Measurements from ENCODE around the gene CCKAR.
"Not testable (repeated sequence)": the region's sequence is repeated elsewhere in the genome, so short reads cannot be mapped to it uniquely, and the experiment has no call there.

The CCKAR gene, protein sequence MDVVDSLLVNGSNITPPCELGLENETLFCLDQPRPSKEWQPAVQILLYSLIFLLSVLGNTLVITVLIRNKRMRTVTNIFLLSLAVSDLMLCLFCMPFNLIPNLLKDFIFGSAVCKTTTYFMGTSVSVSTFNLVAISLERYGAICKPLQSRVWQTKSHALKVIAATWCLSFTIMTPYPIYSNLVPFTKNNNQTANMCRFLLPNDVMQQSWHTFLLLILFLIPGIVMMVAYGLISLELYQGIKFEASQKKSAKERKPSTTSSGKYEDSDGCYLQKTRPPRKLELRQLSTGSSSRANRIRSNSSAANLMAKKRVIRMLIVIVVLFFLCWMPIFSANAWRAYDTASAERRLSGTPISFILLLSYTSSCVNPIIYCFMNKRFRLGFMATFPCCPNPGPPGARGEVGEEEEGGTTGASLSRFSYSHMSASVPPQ
- total RNA-seq, result 0 reads per million in 2 donors

DNA sequence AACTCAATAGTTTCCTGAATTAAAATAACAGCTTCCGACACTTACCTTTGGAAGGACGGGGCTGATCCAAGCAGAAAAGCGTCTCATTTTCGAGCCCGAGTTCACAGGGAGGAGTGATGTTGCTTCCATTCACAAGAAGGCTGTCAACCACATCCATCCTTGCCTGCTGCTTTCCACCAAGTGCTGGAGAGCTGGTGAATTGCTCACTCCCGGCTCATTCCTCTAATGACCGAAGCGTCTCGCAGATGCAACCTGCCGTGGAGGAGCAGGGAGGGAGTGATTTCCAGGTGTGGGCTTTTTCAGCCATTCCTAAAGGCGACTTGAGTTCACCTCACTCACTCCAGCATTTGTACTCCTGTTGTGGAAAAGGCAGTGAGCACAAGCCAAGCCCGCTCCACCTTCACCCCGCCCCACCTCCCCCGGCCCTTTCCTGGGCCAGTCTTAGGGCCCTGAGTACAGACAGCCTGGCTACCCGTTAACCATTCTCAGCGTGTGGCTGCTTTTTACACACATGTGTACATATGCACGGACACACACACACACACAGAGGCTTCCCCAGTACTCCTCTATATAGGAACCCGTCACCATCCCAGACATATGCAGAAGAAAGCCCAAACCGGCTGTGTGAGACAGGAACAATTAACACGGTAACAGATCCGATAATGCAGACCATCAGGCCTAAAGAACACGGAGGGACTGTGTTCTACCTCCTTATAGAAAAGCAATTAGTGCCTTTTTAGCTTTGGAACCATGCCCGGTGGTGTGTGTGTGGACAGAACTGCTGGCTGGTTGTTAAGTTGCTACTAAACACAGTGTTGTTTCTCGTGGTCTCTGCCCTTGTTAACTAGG is at the start of gene CCKAR:
Gene CCKAR, minus strand, starts transcription at position 374 of the 849 bp plus-strand sequence. Its CDS starts 217 bp downstream, at position 157.
- no peak for DNase-seq

DNA sequence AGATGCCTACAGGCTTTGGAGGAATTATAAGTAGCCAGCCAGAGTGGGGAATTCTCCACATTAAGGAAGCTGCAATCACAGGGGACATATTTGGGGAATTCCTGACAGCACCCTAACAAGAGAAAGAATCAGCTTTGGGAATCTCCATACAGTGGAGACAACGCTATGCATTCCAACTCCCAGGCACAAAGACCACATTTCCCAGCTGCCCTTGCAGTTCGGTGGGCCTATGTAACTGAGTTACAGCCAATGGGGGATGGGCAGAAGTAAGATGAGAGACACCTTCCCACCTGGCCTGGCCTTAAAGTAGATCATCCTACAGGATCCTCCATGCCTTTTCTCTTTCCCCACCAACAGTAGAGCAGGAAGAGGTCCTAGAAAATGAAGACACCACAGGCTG is 43.4 kb upstream of the CCKAR start:
- DNase-seq, result no peak

DNA sequence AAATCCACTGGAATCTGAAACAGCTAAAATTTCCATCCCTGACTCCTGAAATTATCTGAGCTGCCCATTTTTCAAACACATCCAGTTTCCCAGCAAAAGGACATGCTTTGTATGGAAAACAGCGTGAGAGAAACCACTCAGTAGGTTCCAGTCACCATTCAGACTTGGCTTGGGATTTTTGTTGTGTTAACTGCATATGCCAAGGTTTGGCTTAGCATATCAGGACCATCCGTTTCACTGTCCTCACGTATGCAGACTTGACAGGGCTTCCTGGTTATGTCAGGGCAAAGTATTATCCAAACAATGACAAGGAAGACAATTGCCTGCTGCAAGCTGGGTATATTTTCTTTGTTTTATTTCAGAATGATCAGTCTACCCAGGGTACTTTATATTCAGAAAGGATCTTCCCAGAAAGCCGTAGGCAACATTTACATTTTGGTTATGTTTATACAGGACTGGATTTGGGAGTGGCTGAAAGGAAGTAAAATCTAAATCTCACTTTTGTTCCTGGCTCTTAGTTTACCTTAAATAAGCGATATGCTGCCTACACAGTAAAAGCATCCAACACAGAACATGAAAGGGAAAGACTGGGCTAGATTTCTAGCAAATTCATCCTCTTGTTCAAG is 41.3 kb upstream of the CCKAR start:
- no peak for DNase-seq

DNA sequence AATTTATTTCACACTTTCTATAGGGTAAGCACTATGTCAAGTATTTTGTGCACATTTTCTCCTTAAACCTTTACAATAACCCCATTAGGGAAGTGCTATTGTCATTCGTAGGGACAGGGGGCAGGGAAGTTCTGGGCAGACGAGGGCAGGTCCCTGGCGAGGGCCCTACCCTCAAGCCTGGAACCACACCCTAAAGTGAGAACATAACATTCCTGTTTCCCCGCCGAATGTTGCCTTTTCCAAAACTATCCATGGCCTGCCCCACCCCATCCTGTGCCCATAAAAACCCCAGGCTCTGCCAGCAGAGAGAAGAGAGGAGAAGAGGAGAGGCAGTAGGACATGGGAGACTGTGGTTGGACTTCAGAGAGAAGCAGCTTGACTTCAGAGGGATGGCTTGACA is 39.8 kb upstream of the CCKAR start:
- DNase-seq, result no peak

DNA sequence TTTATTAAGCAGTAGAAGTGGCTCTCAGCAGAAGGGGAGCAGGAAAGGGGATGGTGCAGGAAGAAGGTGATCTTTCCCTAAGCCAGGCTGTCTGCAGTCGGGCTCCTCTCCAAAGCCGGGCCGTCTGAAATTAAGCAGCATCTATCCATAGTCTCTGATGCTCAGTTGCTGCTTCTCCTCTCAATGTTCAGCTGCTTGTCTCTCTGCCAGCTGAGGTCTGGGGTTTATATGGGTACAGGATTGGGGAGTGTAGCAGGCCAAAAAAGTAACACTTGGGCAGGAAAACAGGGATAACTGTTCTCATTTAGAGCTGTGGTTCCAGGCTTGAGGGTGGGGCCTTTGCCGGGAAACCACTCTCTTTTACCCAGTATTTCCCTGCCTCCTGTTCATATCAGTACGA is 39.2 kb upstream of the CCKAR start:
- DNase-seq, result no peak

DNA sequence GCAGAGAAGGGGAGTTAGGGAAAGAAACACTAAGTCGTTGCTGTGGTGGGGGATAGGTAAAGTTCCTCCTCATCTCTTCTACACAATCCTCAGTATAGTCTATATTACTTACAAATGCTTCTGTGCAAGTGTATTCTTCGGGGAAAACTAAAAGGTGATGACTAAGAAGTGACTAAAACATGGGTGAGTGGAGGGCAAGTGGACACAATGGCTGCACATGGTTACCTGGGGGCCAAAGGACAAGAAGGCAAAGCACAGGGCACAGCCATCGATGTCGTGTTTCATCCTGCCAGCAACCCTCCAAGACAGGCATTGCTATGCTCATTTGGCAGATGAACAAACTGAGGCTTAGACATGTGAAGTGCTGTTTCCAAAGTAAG is 35.5 kb upstream of the CCKAR start:
- no peak for DNase-seq

DNA sequence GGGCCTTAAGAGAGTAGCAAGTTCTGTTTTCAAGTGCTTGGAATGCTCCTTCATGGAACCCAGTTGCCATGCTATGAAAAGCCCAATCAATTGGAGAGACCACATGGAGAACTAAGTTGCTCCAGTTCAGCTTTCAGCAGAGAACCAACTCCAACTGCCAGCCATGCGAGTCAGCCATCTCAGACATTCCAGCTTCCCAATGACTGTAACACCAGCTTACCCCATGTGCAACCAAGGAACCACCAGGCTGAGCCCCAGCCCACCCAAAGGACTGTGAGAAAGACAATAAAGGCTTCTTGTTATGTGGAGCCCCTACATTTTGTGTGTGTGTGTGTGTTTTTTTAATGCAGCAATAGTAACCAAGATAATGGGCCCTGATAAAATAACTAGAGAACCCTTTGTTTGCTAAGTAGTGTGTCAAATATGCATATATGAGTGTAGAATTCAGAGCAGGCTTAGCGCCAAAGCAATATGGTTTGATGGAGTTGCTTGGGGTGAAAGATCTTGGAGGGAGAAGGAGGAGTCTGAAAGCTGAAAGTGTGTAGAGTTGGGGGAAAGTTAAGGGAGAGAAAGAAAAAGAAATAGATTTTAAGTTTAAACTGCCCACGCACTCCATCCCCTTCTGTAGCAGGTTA is 35.0 kb upstream of the CCKAR start:
- no peak for DNase-seq

DNA sequence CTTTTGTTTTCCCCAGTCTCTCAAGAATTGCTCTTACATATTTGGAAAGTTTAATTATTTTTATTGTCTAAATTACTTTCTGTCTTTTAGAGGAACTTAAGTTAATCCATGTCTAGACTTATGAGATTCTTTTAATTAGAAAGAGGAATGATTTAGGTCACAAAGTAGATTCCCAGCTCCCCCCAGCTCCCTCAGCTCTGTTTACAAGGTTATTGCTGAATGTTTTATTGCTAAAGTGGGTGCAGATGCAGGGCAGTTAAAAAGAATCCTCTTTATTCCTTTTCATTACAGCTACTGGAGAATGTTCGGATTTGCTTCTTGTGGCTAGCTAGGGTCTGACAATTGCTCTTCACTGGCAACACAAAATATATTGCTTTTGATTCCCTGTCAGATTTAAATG is 33.7 kb upstream of the CCKAR start:
- DNase-seq, result no peak

DNA sequence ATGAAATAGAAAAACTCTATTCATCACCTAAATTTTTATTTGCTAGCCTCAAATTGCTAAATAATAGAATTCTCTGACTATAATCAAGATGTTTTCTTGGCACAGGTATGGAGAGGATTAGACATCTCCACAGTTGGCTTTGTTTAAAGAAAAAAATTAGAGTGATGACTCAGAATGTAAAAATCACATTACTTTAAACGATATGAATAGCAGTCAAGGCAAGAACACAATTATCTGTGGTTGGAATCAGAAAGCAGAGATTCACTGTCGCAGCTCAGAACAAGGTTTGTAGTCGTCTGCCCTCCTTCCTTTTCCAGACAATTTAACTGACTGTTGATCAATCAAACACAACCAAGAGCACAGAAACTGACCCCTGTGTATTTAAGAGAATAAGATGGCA is 32.2 kb upstream of the CCKAR start:
- no peak for DNase-seq

DNA sequence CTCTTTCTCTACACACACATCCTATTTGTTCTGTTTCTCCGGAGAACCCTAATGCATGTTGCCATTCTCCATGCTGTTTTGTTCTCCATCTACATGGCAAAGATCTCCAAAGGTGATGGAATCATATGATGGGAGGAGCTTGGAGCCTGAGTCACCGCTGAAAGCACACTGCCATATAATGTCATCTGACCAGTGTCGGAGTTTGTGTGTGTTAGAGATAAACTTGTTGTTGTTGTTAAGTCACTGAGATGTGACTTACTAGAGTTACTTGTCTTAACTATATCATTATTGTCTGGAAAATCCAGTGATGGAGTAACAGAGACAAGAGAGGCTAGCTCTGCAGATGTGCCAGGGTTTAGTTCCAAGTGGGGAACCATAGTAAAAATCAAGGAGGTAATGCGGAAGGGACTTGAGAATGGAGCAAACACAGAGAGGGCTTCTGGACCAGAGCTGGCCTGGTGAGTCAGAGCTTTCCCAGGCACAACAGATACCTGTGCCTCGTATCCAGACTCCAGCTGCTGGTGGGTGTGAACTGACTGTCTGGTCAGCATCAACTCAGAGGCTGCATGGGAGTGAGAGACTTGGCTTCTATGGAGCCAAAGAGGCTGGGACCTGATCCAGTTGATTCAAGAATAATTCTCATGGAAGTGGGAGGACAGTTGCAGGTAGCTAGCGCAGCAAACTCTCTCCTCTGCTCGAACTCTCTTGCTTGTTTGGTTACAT is 30.6 kb upstream of the CCKAR start:
- no peak for DNase-seq

DNA sequence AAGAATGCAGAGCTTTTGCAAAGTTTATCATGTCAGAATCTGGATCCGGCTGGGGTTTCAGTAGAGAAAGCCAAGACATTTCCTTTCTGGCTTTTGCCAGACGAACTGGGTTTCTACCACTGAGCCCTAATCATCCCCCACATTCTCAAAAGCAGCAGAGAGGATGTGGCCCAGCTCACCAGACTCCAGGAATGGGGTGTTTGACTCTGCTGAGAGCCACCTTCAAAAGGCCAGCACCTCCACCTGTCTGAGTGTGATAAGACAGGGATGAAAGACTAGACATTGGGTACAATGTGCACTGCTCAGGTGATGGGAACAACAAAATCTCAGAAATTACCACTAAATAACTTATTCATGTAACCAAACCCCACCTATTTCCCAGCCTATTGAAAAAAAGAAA is 25.7 kb upstream of the CCKAR start:
- DNase-seq, result no peak

DNA sequence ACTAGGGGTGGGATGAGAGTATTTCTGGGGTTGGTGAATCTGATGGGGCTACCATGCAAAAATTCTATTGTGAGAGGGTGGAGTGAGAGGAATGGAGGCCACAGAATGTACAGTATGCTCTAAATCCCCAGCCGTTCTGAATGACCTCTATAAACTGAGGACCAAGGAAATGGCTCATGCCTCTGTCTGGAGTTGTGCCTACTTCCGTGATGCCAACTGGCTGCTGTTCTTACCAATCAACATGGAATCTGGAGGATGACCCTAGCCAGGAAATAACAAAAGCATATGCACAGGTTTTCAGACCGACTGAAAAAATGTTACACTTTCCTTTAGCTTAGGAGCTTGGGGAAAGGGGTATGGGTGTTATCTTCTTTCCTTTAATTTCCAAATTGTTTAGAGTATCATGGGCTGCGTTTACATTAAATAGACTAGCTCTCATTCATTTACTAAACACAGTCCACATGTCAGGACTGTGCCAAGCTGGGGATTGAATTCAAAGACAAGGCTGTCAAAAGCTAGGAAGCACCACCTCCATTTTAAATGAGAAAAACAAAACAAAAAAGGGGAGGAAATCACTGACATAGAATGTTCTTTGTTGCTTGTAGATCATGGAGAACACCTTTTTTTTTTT is 20.2 kb upstream of the CCKAR start:
- DNase-seq, result no peak

DNA sequence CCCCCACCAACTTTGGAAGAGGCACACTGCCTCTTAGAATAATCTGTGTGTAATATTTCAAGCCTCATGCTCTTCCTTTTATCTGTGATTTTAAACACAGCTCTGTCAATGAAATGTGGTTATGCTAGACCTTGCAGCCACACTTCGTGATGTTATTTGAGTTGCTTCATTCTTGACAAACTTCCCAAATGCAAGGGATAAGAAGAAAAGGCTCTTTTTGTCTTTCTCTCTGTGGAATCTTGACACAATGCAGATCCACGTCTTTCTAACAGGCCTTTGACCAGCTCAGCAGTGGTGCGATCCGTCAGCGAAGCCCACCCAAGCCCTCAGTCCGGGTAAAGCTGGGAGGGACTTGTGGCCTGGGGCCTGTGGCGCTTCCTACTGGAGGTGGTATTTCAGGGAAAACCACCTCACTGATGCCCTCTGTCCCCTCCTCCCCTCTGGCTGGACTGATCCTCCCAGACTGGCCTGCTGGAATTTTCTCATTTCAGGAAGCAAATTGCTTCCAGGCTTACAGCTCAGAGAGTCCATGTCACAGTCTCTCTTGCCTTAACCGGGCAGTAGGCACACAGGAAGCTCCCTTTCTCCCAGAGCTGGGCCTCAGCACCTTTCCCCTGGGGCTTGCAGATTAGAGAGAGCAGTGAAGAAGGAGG is 19.5 kb upstream of the CCKAR start:
- DNase-seq, result no peak

DNA sequence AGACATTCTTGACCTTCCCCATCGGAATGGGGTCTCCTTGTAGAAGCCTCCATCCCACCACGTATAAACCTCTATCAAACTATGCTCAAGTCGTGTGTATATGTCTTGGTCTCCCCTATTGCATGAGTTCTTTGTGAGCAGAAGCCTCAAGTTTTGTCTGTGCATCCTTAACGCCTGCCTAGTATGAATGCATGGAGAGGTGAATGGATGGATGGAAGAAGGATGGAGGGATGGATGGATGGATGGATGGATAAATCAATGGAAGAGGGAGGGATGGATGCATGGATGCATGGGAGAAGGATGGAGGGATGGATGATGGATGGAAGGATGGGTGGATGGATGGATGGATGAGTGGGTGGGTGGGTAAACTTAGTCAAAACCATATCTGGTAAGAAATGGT is 17.0 kb upstream of the CCKAR start:
- no peak for DNase-seq

DNA sequence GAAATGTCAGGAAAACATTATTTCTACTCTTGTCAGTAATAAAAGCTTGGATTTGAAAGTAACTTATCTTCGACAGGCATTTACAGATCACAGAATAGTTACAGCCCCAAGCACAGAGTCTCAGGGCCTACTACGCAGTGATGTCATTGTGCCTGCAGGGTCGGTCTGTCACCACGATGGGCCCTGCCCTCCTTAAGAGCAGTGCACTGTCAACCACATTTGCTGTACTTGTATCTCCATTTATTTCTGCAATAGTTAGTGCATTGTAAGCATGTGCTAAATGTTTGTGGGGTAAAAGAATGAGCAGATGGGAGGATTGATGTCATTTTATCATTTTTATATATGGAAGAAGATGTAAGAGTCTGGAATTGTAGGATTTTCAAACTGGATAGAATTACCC is 13.6 kb upstream of the CCKAR start:
- DNase-seq, result no peak

DNA sequence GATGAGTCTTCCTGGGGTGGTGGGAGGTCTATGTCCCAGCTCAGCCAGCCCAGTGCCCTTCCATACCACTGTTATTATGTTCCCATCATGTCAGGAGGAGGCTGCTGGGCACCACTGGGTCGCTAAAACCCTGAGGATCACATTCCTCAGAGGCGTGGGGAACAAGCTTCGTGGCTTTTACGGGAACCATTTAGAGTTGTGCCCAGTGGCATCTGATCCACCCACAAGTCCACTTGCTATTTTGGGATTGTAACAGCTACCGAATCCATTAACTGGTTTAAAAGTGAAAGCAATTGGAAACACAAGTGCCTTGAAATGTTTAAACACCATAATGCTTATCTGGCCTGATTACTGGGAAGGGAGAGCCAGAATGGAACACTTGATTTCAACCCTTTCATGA is 13.1 kb upstream of the CCKAR start:
- DNase-seq, result no peak

DNA sequence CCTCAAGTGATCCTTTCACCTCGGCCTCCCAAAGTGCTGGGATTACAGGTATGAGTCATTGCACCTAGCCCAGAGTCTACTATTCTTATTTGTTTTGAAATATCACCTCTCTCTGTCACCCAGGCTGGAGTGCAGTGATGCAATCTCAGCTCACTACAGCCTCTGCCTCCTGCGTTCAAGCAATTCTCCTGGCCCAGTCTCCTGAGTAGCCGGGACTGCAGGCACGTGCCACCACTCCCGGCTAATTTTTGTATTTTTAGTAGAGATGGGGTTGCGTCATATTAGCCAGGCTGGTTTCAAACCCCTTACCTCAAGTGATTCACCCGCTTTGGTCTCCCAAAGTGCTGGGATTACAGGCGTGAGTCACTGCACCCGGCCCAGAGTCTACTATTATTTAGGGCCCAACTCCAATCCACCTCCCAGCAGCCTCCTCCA is 10.3 kb upstream of the CCKAR start:
- not testable (repeated sequence) for DNase-seq

DNA sequence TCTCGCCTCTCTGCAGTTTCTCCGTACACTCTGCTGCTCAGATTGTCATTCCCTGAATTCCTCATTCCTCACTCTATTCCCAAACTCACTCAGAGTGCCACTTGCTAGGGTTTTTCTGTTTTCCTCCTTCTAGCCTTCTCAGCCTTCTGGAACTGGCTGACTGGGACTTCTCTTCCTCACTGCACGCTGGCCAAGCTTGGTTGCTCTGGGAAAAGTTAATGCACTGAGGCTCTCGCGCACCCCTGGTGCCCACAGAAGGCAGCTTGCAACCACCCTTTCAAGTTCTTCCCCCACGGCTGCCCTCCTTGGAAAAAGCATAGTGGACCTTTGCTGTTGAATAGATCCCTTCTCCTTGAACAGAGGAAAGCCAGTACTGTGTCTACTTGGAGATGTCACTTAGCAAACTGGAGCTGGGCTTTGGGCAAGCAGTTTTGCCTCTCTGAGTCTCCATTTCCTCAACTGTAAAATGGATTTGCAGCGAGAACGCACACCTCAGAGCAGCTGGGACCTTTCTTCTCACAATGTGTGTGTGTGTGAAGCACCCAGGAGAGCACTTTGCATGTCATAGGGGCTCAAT is 6.0 kb upstream of the CCKAR start:
- no peak for DNase-seq

DNA sequence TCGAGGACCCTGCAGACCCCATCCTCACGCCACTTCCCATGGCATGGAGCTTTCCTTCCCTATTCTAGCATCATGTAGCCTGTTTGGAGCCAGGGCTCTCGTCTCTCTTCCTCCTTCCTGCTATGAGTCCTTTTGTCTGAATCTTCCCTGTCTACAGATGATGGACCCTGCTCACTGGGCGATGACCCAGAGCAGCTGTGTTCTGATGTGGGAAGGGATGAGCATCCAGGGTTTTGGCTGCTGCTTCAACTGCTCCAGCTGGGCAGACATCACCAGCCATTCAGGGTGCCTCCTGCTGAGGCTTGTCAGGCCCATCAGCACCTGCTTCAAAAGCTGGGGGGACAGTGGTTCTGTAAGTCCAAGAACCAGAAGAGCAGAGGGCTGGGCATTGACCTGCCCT is 3.2 kb upstream of the CCKAR start:
- DNase-seq, result no peak

DNA sequence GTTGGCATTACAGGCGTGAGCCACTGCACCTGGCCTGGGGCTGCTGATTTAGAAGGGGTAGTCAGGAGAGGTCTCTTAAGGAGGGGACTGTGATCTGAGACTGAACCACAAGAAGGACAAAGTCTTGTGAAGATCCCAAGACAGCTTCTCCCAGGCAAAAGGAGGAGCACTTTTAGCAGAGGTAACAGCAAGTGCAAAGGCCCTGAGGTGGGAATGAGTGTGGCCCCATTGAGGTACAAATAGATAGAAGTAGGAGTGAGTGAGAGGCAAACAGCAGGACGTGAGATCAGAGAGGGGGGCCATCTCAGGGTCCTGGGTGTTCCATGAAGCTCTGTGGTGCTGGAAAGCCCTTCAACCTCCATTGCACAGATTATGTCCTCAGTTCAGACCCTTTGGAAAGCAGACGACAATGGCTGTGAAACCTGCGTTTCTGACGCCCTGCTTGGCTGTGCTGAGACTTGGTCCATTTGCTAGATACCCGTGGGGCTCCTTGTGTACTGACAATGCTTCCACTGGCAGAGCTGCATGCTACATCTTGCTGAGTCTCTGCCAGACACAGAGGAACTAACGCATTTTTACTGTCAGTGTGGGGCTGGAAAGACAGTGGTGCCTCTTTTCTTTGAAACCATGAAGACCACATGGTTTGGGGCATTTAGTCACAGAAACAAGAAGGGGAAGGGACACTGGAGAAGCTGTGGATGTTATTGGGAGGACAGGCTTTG is 1.3 kb upstream of the CCKAR start:
- no peak for DNase-seq
